Measurements from ENCODE around the gene HHIPL1.

The HHIPL1 gene

DNA sequence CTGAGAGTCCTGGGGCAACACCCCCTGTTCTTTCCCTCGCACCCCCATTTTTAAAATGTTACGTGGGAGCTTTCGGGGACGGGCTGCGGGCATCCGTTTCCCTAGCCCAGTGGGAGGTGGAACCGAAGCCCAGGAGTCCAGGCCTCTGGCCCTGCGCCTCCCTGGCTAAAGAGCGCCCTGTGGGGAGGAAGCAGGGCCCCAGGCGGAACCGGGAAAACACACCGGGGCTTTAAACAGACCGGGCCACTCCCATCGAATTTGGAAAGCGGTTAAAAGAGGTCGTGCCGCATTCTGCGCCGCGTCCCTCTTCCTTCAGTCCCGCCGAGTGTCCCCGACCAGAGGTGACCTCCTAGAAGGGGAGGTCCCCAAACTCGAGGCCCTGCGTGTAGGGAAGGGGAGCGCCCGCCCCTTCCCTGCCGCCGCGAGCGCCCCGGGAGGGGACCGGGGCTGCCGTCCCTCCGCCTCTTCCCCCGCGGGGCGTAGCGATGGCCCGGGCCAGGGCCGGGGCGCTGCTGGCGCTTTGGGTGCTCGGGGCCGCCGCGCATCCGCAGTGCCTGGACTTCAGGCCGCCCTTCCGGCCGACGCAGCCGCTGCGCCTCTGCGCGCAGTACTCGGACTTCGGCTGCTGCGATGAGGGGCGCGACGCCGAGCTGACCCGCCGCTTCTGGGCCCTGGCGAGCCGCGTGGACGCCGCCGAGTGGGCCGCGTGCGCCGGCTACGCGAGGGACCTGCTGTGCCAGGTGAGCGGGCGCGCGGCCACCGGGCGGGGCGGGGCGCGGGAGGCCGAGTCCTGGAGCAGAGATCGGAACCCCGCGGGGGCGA lies at the start of gene HHIPL1:
Gene HHIPL1, plus strand, starts transcription at position 407 of the 822 bp plus-strand sequence. Its CDS starts 79 bp downstream, at position 486.
- no peak for ATAC-seq

DNA sequence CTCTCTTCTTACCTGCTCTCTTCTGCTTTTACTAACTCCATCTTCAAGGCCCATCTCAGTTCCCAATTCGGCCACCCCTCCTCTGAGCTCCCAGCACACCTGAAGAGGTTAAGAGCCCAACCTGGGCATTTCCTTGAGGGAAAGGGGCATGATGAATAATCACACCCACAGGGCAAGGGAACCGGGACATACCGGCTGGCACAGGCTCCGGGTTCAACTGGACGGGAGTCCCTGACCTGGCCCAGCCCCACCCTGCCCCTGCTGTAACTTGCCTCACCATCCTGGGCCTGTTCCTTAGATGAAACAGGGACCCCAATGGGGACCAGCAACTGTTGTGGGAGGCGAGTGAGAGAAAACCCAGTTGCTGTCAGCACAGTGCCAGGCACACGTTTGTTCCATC lies 49.4 kb upstream of the HHIPL1 start:
- ATAC-seq = no peak

DNA sequence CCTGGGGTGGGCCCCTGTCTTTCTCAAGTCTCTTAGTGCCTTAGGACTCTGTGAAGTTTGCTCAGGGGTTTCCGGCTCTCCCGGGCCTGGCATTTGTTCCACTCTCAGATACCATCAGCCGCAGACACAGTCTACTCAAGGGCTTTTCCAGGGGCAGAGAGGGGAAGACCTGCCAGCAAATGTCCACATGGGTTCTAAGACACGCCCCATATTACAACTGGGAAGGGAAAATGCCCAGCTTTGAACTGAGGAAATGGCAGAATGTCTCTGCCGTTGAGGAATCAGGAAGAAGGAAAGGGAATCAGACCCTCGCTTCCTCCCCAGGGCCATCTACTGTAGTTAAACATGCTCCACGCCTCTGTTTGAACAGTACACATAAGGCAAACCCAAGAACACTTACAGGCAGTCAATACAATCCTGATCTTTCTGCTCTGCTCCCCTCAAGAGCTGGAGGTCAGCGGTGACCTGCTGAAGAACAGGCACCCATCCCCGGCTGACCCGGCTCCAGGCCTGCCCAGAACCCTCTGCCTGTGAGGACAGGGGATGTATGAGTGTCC lies 48.8 kb upstream of the HHIPL1 start:
- ATAC-seq = no peak

DNA sequence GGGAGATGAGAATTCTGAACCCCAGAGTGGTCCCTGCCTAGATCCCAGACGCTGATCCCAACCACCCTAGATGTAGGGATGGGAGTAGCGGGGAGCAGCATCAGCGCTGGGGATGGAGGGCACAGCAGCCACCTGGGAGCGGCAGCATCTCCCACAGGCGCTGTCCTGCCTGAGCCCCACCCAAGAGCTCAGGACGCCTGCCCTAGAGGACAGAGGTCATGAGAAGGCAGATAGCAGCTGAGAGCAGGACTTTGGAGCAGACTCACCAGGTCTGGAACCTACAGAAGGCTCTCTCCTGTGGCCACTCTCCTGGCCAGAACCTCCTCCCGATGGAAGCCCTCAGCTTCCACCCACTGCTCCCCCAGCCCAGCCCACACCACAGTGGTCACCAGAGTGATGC lies 48.2 kb upstream of the HHIPL1 start:
- no peak for ATAC-seq

DNA sequence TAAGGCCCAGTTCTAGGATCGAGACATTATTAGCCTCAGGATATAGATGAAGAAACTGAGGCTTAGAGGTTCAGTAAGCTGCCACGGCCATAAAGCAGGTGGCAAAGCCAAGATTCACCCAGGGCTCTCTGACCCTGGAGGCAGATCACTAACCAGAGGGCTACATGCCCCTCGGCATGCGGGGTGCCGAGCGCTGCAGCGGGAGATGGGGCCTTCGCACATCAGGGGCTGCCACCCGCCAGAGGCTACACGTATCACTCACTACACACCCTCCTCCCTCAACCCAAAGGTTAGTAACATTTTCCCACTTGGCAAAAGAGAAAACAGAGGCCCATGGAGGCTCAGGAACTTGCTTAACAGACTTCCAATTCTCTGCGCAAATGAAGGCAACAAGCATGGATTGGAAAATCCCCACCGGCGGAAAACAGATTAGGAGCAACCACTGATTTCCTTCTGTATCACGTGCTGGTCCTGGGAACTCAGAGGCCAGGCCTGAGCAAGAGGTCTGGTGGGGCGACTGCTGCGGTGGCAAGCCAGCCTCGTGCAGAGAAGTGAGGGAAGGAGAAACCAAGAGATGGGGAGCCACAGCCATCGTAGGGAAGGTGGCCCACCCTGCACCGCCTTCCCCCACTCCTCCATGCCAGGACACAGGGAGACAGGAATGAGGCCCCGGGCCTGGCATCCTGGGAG lies 46.9 kb upstream of the HHIPL1 start:
- no peak for ATAC-seq

DNA sequence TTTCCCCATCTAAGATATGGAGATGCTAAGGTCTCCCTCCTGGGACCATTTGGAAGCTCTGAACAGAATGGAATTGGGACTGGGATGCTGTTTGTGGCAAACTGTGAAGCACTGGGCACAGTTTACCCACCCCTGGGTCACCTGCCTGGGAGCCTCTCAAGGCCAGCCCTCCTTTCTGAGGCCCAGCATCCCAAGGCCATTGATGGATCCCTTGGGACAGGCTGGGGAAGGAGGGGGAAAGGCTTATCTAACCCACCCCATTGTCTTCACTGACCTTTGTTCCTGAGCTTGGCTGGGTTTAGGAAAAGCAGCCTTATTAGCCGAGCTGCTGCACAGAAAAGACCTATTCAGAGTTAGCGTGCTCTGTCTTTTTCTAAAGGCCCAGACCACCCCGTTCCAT lies 46.2 kb upstream of the HHIPL1 start:
- no peak for ATAC-seq

DNA sequence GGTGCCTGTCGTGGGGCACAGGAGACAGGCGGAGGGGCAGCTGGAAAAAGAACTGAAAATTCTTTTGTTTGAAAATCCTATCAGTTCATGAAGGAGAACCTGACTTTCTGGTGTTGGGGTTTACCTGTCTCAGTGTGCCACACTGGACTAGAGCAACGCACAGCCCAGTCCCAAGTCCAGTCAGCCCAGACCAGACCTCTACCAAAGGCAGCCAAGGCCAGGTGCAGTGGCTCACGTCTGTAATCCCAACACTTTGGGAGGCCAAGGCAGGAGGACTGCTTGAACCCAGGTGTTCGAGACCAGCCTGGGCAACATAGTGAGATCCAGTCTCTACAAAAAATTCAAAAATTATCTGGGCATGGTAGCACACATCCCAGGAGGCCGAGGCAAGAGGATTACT lies 45.5 kb upstream of the HHIPL1 start:
- no peak for ATAC-seq

DNA sequence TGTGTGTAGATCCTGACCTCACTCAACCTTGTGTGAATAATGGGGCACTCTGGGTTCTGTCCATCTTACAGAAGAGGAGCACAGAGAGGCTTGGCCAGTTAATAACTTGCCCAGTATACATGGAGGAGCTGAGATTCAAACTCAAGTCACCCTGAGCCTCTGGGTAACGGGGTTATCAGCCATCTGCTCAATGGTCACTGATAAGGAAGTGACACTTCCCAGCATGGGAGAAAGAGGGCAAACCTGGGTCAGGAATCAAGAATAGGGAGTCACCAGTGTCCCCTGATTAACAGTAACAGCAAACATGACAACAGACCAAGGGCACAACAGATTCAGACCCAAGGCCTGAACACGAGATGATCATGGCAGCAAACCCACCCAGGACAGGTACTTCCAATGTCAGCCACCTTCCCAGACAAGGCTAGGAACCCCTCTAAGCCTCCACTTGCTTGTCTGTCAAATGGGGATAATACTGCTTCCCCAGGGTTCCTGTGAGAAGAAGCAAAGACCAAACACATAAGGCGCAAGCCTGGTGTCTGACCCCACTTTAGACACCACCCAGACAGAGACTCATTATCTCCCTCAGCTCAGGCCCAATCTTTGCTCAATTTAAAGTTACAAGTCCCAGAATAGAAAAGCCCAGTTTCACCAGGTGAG lies 44.6 kb upstream of the HHIPL1 start:
- no peak for ATAC-seq

DNA sequence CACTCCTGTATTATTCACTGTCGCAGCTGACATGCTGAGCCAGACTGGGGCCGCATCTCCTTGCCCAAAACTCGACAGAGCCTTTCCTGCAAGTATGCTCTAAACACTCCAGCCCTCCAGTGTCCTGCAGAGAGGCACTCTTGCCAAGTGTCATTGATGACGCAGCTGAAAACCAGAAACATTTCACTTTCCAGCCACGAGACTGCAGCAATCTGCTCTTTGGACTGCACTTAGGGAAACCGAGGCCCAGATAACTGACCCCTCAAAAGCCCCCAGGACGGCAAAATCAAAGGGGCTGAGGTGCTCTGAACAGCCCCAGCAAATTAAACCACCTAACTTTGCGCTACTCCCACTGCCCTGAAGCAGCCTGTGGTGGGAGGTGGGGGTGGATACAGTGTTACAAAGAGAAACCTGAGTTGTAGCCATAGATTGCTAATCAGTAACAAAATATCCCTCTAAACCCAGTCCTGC lies 43.5 kb upstream of the HHIPL1 start:
- ATAC-seq = no peak

DNA sequence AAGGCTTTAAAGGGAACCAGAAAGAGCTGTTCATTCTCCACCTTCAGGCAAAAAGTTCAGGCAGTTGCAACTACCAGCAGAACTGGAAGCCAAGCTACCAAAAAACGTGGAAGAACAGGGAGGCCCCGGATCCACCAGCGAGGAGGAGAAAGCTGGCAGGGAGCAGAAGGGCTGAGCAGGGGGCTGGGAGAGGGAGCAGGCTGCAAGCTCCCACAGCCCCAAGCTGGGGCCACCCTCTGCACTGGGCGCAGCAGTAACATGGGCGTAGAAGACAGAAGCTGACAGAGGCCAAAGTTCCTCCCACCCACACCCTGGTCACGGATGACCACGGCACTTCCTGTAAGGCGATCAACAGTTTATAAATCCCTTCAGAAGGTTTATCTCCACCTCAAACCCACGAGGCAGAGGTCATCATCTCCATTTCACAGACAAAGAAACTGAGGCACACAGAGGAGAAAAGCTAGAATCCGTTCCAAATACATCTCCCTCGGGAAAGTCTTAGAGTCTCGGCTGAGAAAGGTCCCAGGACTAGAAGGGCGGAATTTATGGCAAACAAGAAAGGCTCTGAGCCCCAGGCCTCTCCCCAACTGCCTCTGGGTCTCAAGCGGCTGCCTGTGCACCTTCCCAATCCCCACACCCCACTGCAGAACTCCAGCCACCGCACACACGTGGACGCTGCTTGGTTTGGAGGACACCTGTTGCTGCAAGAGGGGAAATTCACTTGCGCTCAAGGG lies 42.7 kb upstream of the HHIPL1 start:
- no peak for ATAC-seq

DNA sequence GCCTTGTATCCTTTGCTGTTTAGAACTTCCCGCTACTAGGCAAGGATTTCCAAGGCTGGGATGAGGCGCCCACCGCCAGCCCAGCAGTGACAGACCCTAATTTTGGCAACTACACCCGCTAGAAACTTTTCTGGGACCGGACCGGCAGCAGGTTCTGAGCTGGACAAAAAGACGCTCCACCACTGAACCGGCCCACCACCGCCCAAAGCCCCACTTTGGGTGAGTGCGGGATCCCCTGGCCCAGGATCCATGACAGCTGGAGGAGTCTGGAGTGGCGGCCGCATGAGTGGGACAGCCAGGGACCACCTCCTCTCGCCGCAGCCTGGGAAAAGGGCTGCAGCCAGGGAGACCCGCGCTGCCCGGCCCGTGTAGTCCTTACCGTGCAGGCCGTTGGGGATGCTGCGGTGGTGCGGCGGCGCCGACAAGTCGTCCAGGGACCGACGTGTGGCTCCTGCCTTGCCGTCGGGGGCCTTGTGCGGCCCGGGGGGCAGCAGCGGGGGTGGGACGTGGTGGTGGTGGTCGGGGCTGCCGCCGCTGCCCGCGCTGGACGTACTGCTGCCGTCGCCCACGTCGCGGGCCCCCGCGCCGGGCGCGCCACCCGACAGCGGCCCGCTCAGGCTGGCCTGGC lies 42.0 kb upstream of the HHIPL1 start:
- ATAC-seq = no peak

DNA sequence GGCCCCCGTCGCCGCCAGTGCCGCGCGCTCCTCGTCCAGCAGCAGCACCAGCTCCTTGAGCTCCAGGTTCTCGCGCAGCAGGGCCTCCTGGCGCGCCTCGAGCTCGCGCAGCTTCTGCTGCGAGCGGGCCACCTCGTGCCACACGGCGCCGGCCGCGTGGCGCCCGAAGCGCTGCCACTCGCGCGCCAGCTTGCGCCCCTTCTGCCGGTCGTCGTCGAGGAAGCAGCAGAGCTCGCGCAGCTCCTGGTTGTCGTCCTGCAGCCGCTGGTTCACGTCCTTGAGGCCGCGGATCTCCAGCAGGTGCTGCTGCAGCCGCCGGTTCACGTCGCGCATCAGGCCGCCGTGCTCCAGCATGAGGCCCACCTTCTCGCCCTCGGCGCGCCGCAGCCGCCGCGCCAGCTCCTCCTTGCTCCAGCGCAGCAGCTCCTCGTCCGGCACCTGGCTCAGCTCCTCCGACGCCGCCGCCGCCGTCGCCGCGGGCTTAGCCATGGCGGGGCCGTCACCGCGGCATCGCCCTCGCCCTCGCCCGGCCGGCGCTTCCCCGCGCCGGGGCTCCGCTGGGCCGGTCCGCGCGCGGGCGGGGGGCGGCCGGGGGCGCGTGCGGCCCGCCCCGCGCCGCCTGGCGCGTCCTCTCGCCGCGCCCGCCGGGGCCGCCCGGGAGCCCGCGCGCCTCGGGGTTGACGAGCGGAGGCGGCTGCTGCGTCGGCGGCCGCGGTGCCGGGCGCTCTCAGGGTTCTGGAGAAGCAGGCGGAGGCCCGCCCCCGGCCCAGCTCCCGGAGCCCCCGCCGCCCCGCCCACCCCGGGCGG lies 41.3 kb upstream of the HHIPL1 start, which contains the start of gene CCDC85C:
Gene CCDC85C, minus strand, starts transcription at position 737 of the 807 bp plus-strand sequence. Its CDS starts 248 bp downstream, at position 489.
- ATAC-seq = no peak

DNA sequence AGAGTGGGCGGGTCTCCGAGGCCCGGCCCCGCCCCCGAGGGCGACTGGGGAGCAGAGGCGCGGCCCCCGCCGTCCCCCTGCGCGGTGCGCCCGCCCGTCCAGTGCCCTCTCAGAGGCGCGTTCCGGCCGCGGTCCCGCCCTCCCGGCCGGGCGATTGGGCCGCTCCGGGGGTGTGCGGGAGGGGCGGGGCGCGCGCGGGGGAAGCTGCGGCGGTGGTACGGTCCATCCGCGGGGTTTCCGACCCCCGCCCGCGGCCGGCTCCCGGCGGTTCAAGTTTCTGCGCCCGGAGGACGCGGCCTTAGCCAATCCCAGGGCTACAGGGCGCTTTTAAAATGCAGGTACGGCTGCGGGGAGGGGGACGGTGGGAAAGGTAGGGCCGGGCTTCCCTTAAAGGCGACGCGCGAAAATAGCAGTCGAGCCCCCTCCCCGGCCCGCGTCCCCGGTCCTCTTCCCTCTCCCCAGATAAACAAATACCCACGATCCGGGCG lies 40.6 kb upstream of the HHIPL1 start:
- peak; percentile 92 to 94 for ATAC-seq

DNA sequence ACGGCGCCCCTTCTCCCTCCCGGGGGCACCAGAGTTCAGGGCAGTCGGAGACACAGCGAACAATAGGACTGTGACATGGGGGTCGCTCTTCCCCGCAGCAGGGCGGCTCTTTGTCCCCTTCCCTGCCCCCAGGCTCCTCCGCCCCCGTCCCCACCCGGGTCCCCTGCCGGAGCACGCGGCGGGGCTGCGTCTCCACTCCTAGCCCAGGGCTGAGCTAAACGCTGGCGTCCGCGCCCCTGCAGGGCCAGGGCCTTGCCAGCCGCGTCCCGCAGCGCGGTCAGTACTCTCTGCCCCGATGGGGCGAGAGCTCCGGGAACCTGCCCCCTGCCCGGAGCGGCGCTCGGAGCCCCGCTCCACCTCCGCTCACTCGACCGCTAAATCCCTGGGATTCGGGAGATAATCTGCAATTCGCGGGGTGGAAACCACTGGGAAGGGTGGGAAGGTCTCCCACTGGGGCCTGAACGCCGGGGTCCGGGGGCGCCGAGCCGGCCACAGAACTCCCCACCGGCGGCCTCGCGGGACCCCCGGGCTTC lies 40.1 kb upstream of the HHIPL1 start:
- peak; percentile 11 to 14 for ATAC-seq

DNA sequence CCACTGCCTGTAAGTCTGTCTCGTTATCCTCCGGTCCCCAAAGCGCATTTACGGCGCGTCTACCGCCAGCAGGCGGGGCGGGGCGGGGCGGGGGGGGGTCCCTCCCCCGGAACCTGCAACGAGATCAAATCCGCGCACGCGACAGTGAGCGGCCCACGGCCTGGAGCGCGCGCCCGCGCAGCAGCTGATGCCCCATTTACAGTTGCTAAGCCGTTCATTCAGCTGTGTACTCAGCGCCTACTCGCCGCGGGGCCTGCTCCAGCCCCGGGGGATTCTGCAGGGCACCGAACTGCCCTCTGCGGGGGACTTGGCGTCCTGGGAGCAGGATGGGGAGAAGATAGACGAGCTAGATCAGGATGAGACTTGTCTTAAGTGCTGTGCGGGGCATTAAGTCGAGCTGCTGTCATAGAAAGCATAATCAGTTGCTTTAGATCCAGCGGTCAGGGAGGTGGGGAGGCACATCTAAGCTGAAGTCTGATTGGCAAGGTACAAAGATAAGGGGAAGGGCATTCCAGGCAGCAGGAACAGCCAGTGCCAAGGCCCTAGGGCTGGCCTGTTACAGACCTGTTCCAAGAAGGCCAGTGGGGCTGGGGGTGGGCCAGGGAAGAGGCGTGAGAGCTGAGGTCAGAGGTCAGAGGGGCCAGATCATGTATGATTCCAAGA lies 39.5 kb upstream of the HHIPL1 start:
- ATAC-seq = peak; percentile 14 to 22

DNA sequence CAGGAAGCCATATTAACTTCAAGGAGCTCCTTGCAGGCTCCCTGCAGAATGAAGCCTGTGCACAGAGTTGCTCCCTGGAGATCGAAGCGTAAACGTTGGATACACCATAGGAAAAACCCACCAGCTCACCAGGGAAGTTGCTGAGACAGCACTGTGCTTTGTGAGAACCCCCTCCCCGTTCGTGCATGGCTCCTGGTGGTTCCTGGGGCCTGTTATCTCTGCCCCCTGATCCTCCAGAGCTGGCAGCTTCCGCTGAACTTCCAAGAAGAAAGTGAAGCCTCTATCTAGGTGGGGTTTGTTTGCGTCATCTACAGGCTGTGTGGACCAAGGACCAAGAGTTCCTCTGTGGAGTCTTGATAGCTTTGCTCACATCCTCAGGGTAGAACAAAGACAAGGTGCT lies 38.6 kb upstream of the HHIPL1 start:
- ATAC-seq = no peak

DNA sequence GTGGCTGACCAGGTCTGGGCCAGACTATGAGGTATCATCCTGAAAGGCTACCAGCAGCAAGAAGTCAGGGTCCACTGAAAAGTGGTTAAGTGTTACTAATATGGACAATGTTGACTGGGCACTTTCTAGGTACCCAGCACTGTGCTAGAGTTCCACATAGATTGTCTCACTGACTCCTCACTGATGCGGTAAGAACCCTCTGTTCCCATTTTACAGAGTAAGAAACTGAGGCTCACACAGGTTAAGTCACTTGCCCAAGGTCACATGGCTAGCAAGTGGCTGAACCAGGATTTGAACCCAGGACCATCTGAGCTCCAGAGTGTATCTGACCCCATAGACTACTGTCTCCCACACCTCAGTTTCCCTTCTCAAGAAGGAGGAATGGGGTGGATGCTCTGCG lies 36.3 kb upstream of the HHIPL1 start:
- ATAC-seq = no peak

DNA sequence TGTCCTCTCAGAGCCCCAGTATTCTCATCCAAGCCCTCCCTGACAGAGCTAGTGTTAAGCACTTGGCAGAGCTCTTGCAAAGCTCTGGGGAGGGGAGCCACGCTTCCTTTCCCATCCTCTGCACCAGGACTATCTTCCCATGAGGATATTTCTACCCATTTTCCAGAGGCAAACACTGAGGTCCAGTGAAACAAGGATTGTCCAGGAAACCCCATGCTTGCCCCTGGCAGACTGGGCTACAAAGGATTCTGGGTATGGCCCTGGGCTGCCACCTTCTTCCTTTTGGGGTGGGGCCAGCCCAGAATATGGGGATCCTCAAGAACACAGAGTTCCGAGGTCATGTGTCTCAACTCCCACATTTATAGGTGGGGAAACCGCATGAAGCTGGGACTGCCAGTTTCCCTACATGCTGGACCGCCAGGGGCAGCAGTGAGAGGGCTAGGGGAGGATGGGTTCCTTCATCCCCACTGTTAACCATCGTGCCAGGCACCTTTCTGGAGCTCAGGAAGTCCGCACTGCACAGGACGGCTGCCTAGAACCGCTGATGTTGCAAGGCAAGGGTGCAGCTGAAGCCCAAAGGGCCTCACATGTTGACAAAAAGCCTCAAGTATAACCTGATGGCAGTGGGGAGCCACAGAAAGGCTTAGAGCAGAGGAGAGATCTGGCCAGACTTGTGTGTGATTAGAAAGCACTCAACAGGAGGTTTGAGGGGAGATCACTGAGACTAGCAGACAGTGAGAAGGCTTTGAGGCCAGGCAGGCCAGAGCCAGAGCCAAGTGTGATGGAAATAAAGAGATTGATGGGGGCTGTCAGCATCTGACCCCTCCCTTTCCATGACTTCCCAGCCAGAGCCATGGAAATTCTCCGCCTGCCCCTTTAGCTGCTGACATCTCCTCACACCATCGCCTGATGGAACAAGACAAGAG lies 35.4 kb upstream of the HHIPL1 start:
- no peak for ATAC-seq

DNA sequence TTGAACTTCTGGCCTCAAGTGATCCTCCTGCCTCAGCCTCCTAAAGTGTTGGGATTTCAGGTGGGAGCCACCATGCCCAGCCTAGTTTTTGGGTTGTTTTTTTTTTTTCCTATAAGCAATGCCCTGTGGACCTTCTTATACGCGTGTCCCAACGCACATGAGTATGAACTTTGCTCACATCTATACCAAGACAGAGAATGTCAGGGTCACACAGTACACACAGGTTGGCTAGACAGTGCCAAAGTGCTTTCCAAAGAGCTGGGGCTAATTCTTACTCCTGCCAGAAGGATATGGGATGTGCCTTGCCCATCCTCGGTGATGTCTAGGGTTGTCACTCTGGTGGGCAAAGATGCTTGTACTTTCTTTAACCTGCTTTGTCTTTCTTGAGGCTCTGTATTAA lies 33.3 kb upstream of the HHIPL1 start:
- no peak for ATAC-seq
